OCI-LY3 (cell line): Measurements from ENCODE around the gene NRG2.

Experiments used
- H2AFZ ChIP-seq: fragments of 200-600, 300-600 bp; shearing (Covaris generic); 2 replicates; pipeline ENCODE4 v1.6.0; 2014; ENCODE audit warnings: antibody characterized with exemption, low read depth, low read length
- H3K27ac ChIP-seq: fragments of 200-600, 300-600 bp; sonication (generic); 2 replicates; pipeline ENCODE4 v1.5.1; 2014; ENCODE audit warnings: mild to moderate bottlenecking, low read length, moderate library complexity, mixed read lengths
- H3K27me3 ChIP-seq: fragments of 200-600, 300-600 bp; sonication (generic); 2 replicates; pipeline ENCODE4 v1.6.1; 2014; ENCODE audit warnings: low read depth, low read length, mixed read lengths
- H3K36me3 ChIP-seq: fragments of 200-600, 300-600 bp; sonication (generic); replicated peaks from 2 replicates; pipeline ENCODE3; 2014; ENCODE audit warnings: low read depth, low read length, mixed read lengths
- H3K4me1 ChIP-seq: fragments of 300-600, 200-600 bp; sonication (generic); 2 replicates; pipeline ENCODE4 v1.6.1; 2014; ENCODE audit warnings: low read length, mixed read lengths
- H3K4me2 ChIP-seq: fragments of 200-600, 300-600 bp; sonication (generic); 2 replicates; pipeline ENCODE4 v1.6.1; 2014; ENCODE audit warnings: low read length, mixed read lengths
- H3K4me3 ChIP-seq: fragments of 300-600, 200-600 bp; sonication (generic); 2 replicates; pipeline ENCODE4 v1.5.1; 2014; ENCODE audit warnings: antibody characterized with exemption, mild to moderate bottlenecking, low read length, moderate library complexity
- H3K79me2 ChIP-seq: fragments of 300-600, 200-600 bp; shearing (Covaris generic); 2 replicates; pipeline ENCODE4 v1.6.1; 2014; ENCODE audit warnings: mild to moderate bottlenecking, low read length, mixed read lengths
- H3K9ac ChIP-seq: fragments of 300-600, 200-600 bp; shearing (Covaris generic); 2 replicates; pipeline ENCODE4 v1.6.0; 2014; ENCODE audit warnings: mild to moderate bottlenecking, low read length, moderate library complexity
- H3K9me3 ChIP-seq: fragments of 200-600, 300-600 bp; shearing (Covaris generic); 2 replicates; pipeline ENCODE4 v1.6.1; 2014; ENCODE audit warnings: low read length, mixed read lengths; ENCODE audit not compliant: insufficient read depth
- H4K20me1 ChIP-seq: fragments of 200-600, 300-600 bp; sonication (generic); 2 replicates; pipeline ENCODE4 v1.6.1; 2016; ENCODE audit warnings: low read length, mixed read lengths; ENCODE audit not compliant: insufficient read depth
- EZH2phosphoT487 ChIP-seq: fragments of 200-600 bp; shearing (Covaris generic); IDR thresholded peaks from 2 replicates; pipeline ENCODE4 v1.6.1; 2018; ENCODE audit warnings: antibody characterized with exemption, mixed run types, low read depth
- TF ChIP-seq, protein P1 (sequence below): fragments of 200-600, 300-600 bp; sonication (generic); IDR thresholded peaks from 2 replicates; pipeline ENCODE4 v1.5.1; 2014; ENCODE audit warnings: antibody characterized with exemption, low read length, low read depth

Gene NRG2

GRCh38 chr5:139816566-139816965 lies 226.5 kb downstream of the NRG2 start:
- no peak overlapping the region for H3K4me2 ChIP-seq
- no peak overlapping the region for H3K4me3 ChIP-seq
- no peak overlapping the region for H3K9ac ChIP-seq
- H3K4me1 ChIP-seq = no peaks in the 10 kb centered on the region
- no peaks in the 10 kb centered on the region for H3K79me2 ChIP-seq
- no peaks in the 10 kb centered on the region for H3K9me3 ChIP-seq
- TF ChIP-seq, protein P1, sequence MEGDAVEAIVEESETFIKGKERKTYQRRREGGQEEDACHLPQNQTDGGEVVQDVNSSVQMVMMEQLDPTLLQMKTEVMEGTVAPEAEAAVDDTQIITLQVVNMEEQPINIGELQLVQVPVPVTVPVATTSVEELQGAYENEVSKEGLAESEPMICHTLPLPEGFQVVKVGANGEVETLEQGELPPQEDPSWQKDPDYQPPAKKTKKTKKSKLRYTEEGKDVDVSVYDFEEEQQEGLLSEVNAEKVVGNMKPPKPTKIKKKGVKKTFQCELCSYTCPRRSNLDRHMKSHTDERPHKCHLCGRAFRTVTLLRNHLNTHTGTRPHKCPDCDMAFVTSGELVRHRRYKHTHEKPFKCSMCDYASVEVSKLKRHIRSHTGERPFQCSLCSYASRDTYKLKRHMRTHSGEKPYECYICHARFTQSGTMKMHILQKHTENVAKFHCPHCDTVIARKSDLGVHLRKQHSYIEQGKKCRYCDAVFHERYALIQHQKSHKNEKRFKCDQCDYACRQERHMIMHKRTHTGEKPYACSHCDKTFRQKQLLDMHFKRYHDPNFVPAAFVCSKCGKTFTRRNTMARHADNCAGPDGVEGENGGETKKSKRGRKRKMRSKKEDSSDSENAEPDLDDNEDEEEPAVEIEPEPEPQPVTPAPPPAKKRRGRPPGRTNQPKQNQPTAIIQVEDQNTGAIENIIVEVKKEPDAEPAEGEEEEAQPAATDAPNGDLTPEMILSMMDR = no peak
- no peak for TF ChIP-seq EZH2phosphoT487
- H3K36me3 ChIP-seq = no peaks in the 10 kb centered on the region
- no peaks in the 10 kb centered on the region for H4K20me1 ChIP-seq
- no peak overlapping the region for H3K27ac ChIP-seq
- H2AFZ ChIP-seq = no peak overlapping the region
- peaks cover 7% of the 10 kb centered on the region for H3K27me3 ChIP-seq

- Histone ChIP-seq H4K20me1 (no peaks in the 10 kb centered on the region), H3K4me2 (no peak overlapping the region), H3K4me1 (no peaks in the 10 kb centered on the region), H3K9me3 (no peaks in the 10 kb centered on the region), H3K27ac (no peak overlapping the region), H3K9ac (no peak overlapping the region), H3K36me3 (no peaks in the 10 kb centered on the region), H3K79me2 (no peaks in the 10 kb centered on the region), H3K27me3 (peaks cover 10% of the 10 kb centered on the region), H2AFZ (no peak overlapping the region), H3K4me3 (no peak overlapping the region)
- TF ChIP-seq, protein P1 = no peak
- TF ChIP-seq EZH2phosphoT487 = no peak
Observed at GRCh38 chr5:139814704-139815280, 228.3 kb downstream of the NRG2 start.

GRCh38 chr5:139814191-139814601 lies 228.9 kb downstream of the NRG2 start:
- no peaks in the 10 kb centered on the region for H3K36me3 ChIP-seq
- H3K27me3 ChIP-seq = peaks cover 6% of the 10 kb centered on the region
- TF ChIP-seq, protein P1 = no peak
- no peak for TF ChIP-seq EZH2phosphoT487
- no peak overlapping the region for H3K4me2 ChIP-seq
- no peak overlapping the region for H3K4me3 ChIP-seq
- H3K9ac ChIP-seq = no peak overlapping the region
- H3K4me1 ChIP-seq = no peaks in the 10 kb centered on the region
- no peak overlapping the region for H2AFZ ChIP-seq
- no peaks in the 10 kb centered on the region for H3K79me2 ChIP-seq
- H4K20me1 ChIP-seq = no peaks in the 10 kb centered on the region
- H3K9me3 ChIP-seq = no peaks in the 10 kb centered on the region
- no peak overlapping the region for H3K27ac ChIP-seq

GRCh38 chr5:139812836-139813805 lies 230.0 kb downstream of the NRG2 start:
- Histone ChIP-seq H3K27me3 (peaks cover 2% of the 10 kb centered on the region), H3K4me2 (no peak overlapping the region), H3K79me2 (no peaks in the 10 kb centered on the region), H3K36me3 (no peaks in the 10 kb centered on the region), H3K27ac (no peak overlapping the region), H3K4me1 (no peaks in the 10 kb centered on the region), H2AFZ (no peak overlapping the region), H3K9me3 (no peaks in the 10 kb centered on the region), H3K9ac (no peak overlapping the region), H3K4me3 (no peak overlapping the region), H4K20me1 (no peaks in the 10 kb centered on the region)
- no peak for TF ChIP-seq EZH2phosphoT487
- TF ChIP-seq, protein P1 = no peak
